GM06990 (cell line): ENCODE results near the gene FYN.

Experiments used
- DNase-seq: peaks from one replicate; pipeline ENCODE4 v3.0.0-alpha.2; 2011; ENCODE audit not compliant: insufficient read length; ENCODE audit errors: extremely low read depth
- H3K27me3 ChIP-seq: replicated peaks from 2 replicates; pipeline ENCODE4 v1.6.0; 2011; ENCODE audit warnings: low read length; ENCODE audit not compliant: control insufficient read depth, insufficient read depth
- H3K36me3 ChIP-seq: 2 replicates; pipeline ENCODE4 v1.5.1; 2011; ENCODE audit warnings: low read length; ENCODE audit not compliant: control insufficient read depth, insufficient read depth
- H3K4me3 ChIP-seq: replicated peaks from 2 replicates; pipeline ENCODE4 v1.5.1; 2011; ENCODE audit warnings: low read depth, mild to moderate bottlenecking, control low read depth, low read length
- CTCF ChIP-seq: IDR thresholded peaks from 2 replicates; pipeline ENCODE4 v1.5.1; 2011; ENCODE audit warnings: low read length, control low read depth, mild to moderate bottlenecking, inconsistent platforms; ENCODE audit not compliant: insufficient read depth, poor library complexity, severe bottlenecking

Gene FYN

GRCh38 chr6:111799576-111800258, 73.5 kb downstream of the FYN start:
- H3K27me3 ChIP-seq, result no peaks in the 10 kb centered on the region
- no peak overlapping the region for H3K4me3 ChIP-seq
- H3K36me3 ChIP-seq, result no peaks in the 10 kb centered on the region
- peak; percentile 22 for TF ChIP-seq CTCF
- no peak for DNase-seq

- Histone ChIP-seq H3K36me3 (no peaks in the 10 kb centered on the region), H3K4me3 (no peak overlapping the region), H3K27me3 (no peaks in the 10 kb centered on the region)
- no peak for DNase-seq
- TF ChIP-seq CTCF, result no peak
Measured at GRCh38 chr6:111798281-111798725, 74.9 kb downstream of the FYN start.

- no peaks in the 10 kb centered on the region for H3K36me3 ChIP-seq
- no peak for TF ChIP-seq CTCF
- no peak for DNase-seq
Measured at GRCh38 chr6:111796310-111796918, 76.8 kb downstream of the FYN start.

GRCh38 chr6:111795558-111795957, 77.7 kb downstream of the FYN start:
- Histone ChIP-seq H3K4me3 (no peak overlapping the region), H3K36me3 (no peaks in the 10 kb centered on the region), H3K27me3 (no peaks in the 10 kb centered on the region)
- no peak for DNase-seq
- no peak for TF ChIP-seq CTCF

More at GRCh38 chr6:111796310-111796918, 76.8 kb downstream of the FYN start:
- Histone ChIP-seq H3K4me3 (no peak overlapping the region), H3K27me3 (no peaks in the 10 kb centered on the region)

GRCh38 chr6:111794727-111795452, 78.4 kb downstream of the FYN start:
- H3K4me3 ChIP-seq, result no peak overlapping the region
- no peak for DNase-seq
- no peak for TF ChIP-seq CTCF
- H3K36me3 ChIP-seq, result no peaks in the 10 kb centered on the region
- H3K27me3 ChIP-seq, result no peaks in the 10 kb centered on the region
